Measurements from ENCODE around the gene COL16A1. TPM values are rescaled to one million over a fixed set of nuclear protein-coding genes. Genes with fewer than 3 reads are reported as not detected.

COL16A1 gene
- total RNA-seq, 1 donor from 2014 or later = not detected

GRCh38 chr1:31681415-31681814 lies 22.4 kb downstream of the COL16A1 start:
- no peak overlapping the region for H3K27ac Mint-ChIP-seq
- peaks cover 3% of the 10 kb centered on the region for H3K27me3 Mint-ChIP-seq (ENCODE audit: low read depth)
- intact Hi-C loops (cut with micrococcal nuclease) = no loop called here
- H3K9me3 Mint-ChIP-seq = no peaks in the 10 kb centered on the region
- H3K4me1 Mint-ChIP-seq (ENCODE audit: low read depth) = no peaks in the 10 kb centered on the region
- H3K4me3 Mint-ChIP-seq (ENCODE audit: low read depth) = no peak overlapping the region
- DNase-seq (ENCODE audit: low spot score) = no peak
- H3K36me3 Mint-ChIP-seq (ENCODE audit: low read depth) = no peaks in the 10 kb centered on the region

- H3K36me3 Mint-ChIP-seq (ENCODE audit: low read depth) = no peaks in the 10 kb centered on the region
- intact Hi-C loops (cut with micrococcal nuclease) = no loop called here
Measured at GRCh38 chr1:31679676-31680230, 24.1 kb downstream of the COL16A1 start.

GRCh38 chr1:31679091-31679490 lies 24.7 kb downstream of the COL16A1 start:
- Mint-ChIP-seq H3K9me3 (no peaks in the 10 kb centered on the region), H3K4me1 (ENCODE audit: low read depth) (no peaks in the 10 kb centered on the region)
- intact Hi-C loops (cut with micrococcal nuclease) = no loop called here

More at GRCh38 chr1:31679676-31680230, 24.1 kb downstream of the COL16A1 start:
- no peak overlapping the region for H3K27ac Mint-ChIP-seq
- no peaks in the 10 kb centered on the region for H3K4me1 Mint-ChIP-seq (ENCODE audit: low read depth)
- no peak overlapping the region for H3K4me3 Mint-ChIP-seq (ENCODE audit: low read depth)
- peaks cover 3% of the 10 kb centered on the region for H3K27me3 Mint-ChIP-seq (ENCODE audit: low read depth)
- H3K9me3 Mint-ChIP-seq = no peaks in the 10 kb centered on the region
- no peak for DNase-seq (ENCODE audit: low spot score)

GRCh38 chr1:31678681-31679080 lies 25.1 kb downstream of the COL16A1 start:
- intact Hi-C loops (cut with micrococcal nuclease) = no loop called here
- no peaks in the 10 kb centered on the region for H3K36me3 Mint-ChIP-seq (ENCODE audit: low read depth)
- no peaks in the 10 kb centered on the region for H3K9me3 Mint-ChIP-seq
- H3K27ac Mint-ChIP-seq = no peak overlapping the region
- DNase-seq (ENCODE audit: low spot score) = no peak
- H3K4me3 Mint-ChIP-seq (ENCODE audit: low read depth) = no peak overlapping the region
- H3K27me3 Mint-ChIP-seq (ENCODE audit: low read depth) = peaks cover 3% of the 10 kb centered on the region
- no peaks in the 10 kb centered on the region for H3K4me1 Mint-ChIP-seq (ENCODE audit: low read depth)

More at GRCh38 chr1:31679091-31679490, 24.7 kb downstream of the COL16A1 start:
- no peak for DNase-seq (ENCODE audit: low spot score)
- Mint-ChIP-seq H3K27ac (no peak overlapping the region), H3K36me3 (ENCODE audit: low read depth) (no peaks in the 10 kb centered on the region), H3K27me3 (ENCODE audit: low read depth) (peaks cover 3% of the 10 kb centered on the region), H3K4me3 (ENCODE audit: low read depth) (no peak overlapping the region)

GRCh38 chr1:31677949-31678348 lies 25.9 kb downstream of the COL16A1 start:
- intact Hi-C loops (cut with micrococcal nuclease) = no loop called here
- H3K4me1 Mint-ChIP-seq (ENCODE audit: low read depth) = no peaks in the 10 kb centered on the region
- H3K4me3 Mint-ChIP-seq (ENCODE audit: low read depth) = no peak overlapping the region
- H3K27ac Mint-ChIP-seq = no peak overlapping the region
- no peaks in the 10 kb centered on the region for H3K36me3 Mint-ChIP-seq (ENCODE audit: low read depth)
- no peaks in the 10 kb centered on the region for H3K9me3 Mint-ChIP-seq
- DNase-seq (ENCODE audit: low spot score) = no peak
- H3K27me3 Mint-ChIP-seq (ENCODE audit: low read depth) = peaks cover 3% of the 10 kb centered on the region

GRCh38 chr1:31677401-31677800 lies 26.4 kb downstream of the COL16A1 start:
- Mint-ChIP-seq H3K4me1 (ENCODE audit: low read depth) (no peaks in the 10 kb centered on the region), H3K9me3 (no peaks in the 10 kb centered on the region), H3K27ac (no peak overlapping the region), H3K36me3 (ENCODE audit: low read depth) (no peaks in the 10 kb centered on the region), H3K27me3 (ENCODE audit: low read depth) (peaks cover 3% of the 10 kb centered on the region), H3K4me3 (ENCODE audit: low read depth) (no peak overlapping the region)
- no peak for DNase-seq (ENCODE audit: low spot score)
- intact Hi-C loops (cut with micrococcal nuclease) = no loop called here

GRCh38 chr1:31675756-31676155 lies 28.1 kb downstream of the COL16A1 start:
- H3K36me3 Mint-ChIP-seq (ENCODE audit: low read depth) = no peaks in the 10 kb centered on the region
- intact Hi-C loops (cut with micrococcal nuclease) = no loop called here
- peaks cover 11% of the 10 kb centered on the region for H3K27me3 Mint-ChIP-seq (ENCODE audit: low read depth)
- no peak for DNase-seq (ENCODE audit: low spot score)
- no peaks in the 10 kb centered on the region for H3K4me1 Mint-ChIP-seq (ENCODE audit: low read depth)
- H3K27ac Mint-ChIP-seq = no peak overlapping the region
- no peak overlapping the region for H3K4me3 Mint-ChIP-seq (ENCODE audit: low read depth)
- no peaks in the 10 kb centered on the region for H3K9me3 Mint-ChIP-seq

GRCh38 chr1:31675161-31675560 lies 28.7 kb downstream of the COL16A1 start:
- no peak for DNase-seq (ENCODE audit: low spot score)
- H3K36me3 Mint-ChIP-seq (ENCODE audit: low read depth) = no peaks in the 10 kb centered on the region
- no peak overlapping the region for H3K4me3 Mint-ChIP-seq (ENCODE audit: low read depth)
- intact Hi-C loops (cut with micrococcal nuclease) = no loop called here
- no peaks in the 10 kb centered on the region for H3K9me3 Mint-ChIP-seq
- H3K27me3 Mint-ChIP-seq (ENCODE audit: low read depth) = peaks cover 14% of the 10 kb centered on the region
- H3K27ac Mint-ChIP-seq = no peak overlapping the region
- peaks cover 2% of the 10 kb centered on the region for H3K4me1 Mint-ChIP-seq (ENCODE audit: low read depth)

GRCh38 chr1:31674626-31675025 lies 29.2 kb downstream of the COL16A1 start:
- peaks cover 3% of the 10 kb centered on the region for H3K4me1 Mint-ChIP-seq (ENCODE audit: low read depth)
- H3K4me3 Mint-ChIP-seq (ENCODE audit: low read depth) = no peak overlapping the region

GRCh38 chr1:31673433-31673832 lies 30.4 kb downstream of the COL16A1 start:
- intact Hi-C loops (cut with micrococcal nuclease) = no loop called here
- no peak overlapping the region for H3K27ac Mint-ChIP-seq
- peaks cover 3% of the 10 kb centered on the region for H3K4me1 Mint-ChIP-seq (ENCODE audit: low read depth)
- peaks cover 26% of the 10 kb centered on the region for H3K27me3 Mint-ChIP-seq (ENCODE audit: low read depth)
- H3K9me3 Mint-ChIP-seq = no peaks in the 10 kb centered on the region
- H3K36me3 Mint-ChIP-seq (ENCODE audit: low read depth) = no peaks in the 10 kb centered on the region
- no peak for DNase-seq (ENCODE audit: low spot score)
- H3K4me3 Mint-ChIP-seq (ENCODE audit: low read depth) = no peak overlapping the region

More at GRCh38 chr1:31674626-31675025, 29.2 kb downstream of the COL16A1 start:
- H3K27me3 Mint-ChIP-seq (ENCODE audit: low read depth) = peaks cover 18% of the 10 kb centered on the region
- no peak for DNase-seq (ENCODE audit: low spot score)
- no peak overlapping the region for H3K27ac Mint-ChIP-seq
- H3K9me3 Mint-ChIP-seq = no peaks in the 10 kb centered on the region
- intact Hi-C loops (cut with micrococcal nuclease) = no loop called here
- H3K36me3 Mint-ChIP-seq (ENCODE audit: low read depth) = no peaks in the 10 kb centered on the region

- H3K27me3 Mint-ChIP-seq (ENCODE audit: low read depth) = peaks cover 26% of the 10 kb centered on the region
- no peak overlapping the region for H3K4me3 Mint-ChIP-seq (ENCODE audit: low read depth)
- DNase-seq (ENCODE audit: low spot score) = no peak
- intact Hi-C loops (cut with micrococcal nuclease) = no loop called here
- H3K9me3 Mint-ChIP-seq = no peaks in the 10 kb centered on the region
- H3K36me3 Mint-ChIP-seq (ENCODE audit: low read depth) = no peaks in the 10 kb centered on the region
- no peak overlapping the region for H3K27ac Mint-ChIP-seq
- H3K4me1 Mint-ChIP-seq (ENCODE audit: low read depth) = peaks cover 3% of the 10 kb centered on the region
Measured at GRCh38 chr1:31672986-31673385, 30.8 kb downstream of the COL16A1 start.

- Mint-ChIP-seq H3K9me3 (no peaks in the 10 kb centered on the region), H3K4me3 (ENCODE audit: low read depth) (no peak overlapping the region), H3K4me1 (ENCODE audit: low read depth) (peaks cover 3% of the 10 kb centered on the region), H3K27me3 (ENCODE audit: low read depth) (peaks cover 23% of the 10 kb centered on the region), H3K27ac (no peak overlapping the region), H3K36me3 (ENCODE audit: low read depth) (no peaks in the 10 kb centered on the region)
- intact Hi-C loops (cut with micrococcal nuclease) = no loop called here
- DNase-seq (ENCODE audit: low spot score) = no peak
Measured at GRCh38 chr1:31671561-31672201, 32.1 kb downstream of the COL16A1 start.

- no peak overlapping the region for H3K4me3 Mint-ChIP-seq (ENCODE audit: low read depth)
- DNase-seq (ENCODE audit: low spot score) = no peak
- no peaks in the 10 kb centered on the region for H3K9me3 Mint-ChIP-seq
- intact Hi-C loops (cut with micrococcal nuclease) = no loop called here
- peaks cover 3% of the 10 kb centered on the region for H3K4me1 Mint-ChIP-seq (ENCODE audit: low read depth)
- peaks cover 23% of the 10 kb centered on the region for H3K27me3 Mint-ChIP-seq (ENCODE audit: low read depth)
- H3K36me3 Mint-ChIP-seq (ENCODE audit: low read depth) = no peaks in the 10 kb centered on the region
- H3K27ac Mint-ChIP-seq = no peak overlapping the region
Measured at GRCh38 chr1:31671147-31671546, 32.7 kb downstream of the COL16A1 start.
